Ovary (tissue), 9 donors: ENCODE data around the gene RETN. TPM values are rescaled to one million over a fixed set of nuclear protein-coding genes. Genes with fewer than 3 reads are reported as not detected.

Source experiments
- DNase-seq, 5 donors: peaks; one replicate each; pipeline ENCODE4 v3.0.0-alpha.2; 2019 to 2020
- H3K27ac ChIP-seq, 2 donors: fragments of 200-600 bp; one replicate each; pipeline versions ENCODE4 v1.5.1 to v1.8.0; 2019 to 2022
- H3K27me3 ChIP-seq: fragments of 200-600 bp; one replicate; pipeline ENCODE4 v1.8.0; 2022
- H3K36me3 ChIP-seq: fragments of 200-600 bp; sonication (generic); one replicate; pipeline ENCODE4 v1.5.1; 2019
- H3K4me1 ChIP-seq: one replicate; pipeline ENCODE4 v1.8.1; 2013; ENCODE audit warnings: mild to moderate bottlenecking, moderate library complexity; ENCODE audit not compliant: insufficient read depth
- H3K4me3 ChIP-seq: fragments of 200-600 bp; sonication (generic); one replicate; pipeline ENCODE4 v1.5.1; 2017
- H3K9me3 ChIP-seq, 2 donors: fragments of 200-600 bp in 1 of 2; sonication (generic) in 1 of 2; one replicate each; pipeline versions ENCODE4 v1.5.1 to v1.8.1; 2013 to 2019; ENCODE audit warnings: mild to moderate bottlenecking in 1 of 2, moderate library complexity in 1 of 2
- CTCF ChIP-seq, 3 donors: fragments of 450-650 bp in 2 of 3; fragments of 200-600 bp in 1 of 3; IDR thresholded peaks; one replicate each; pipeline versions ENCODE4 v1.5.1 to v1.8.0; 2016 to 2022; ENCODE audit warnings: antibody characterized with exemption in 3 of 3, mild to moderate bottlenecking in 1 of 3
- EP300 ChIP-seq: sonication (generic); formaldehyde crosslinking; IDR thresholded peaks from one replicate; pipeline ENCODE4 v1.6.1; 2017; ENCODE audit warnings: antibody characterized with exemption
- POLR2A ChIP-seq: fragments of 450-650 bp; IDR thresholded peaks from one replicate; pipeline ENCODE4 v1.6.1; 2017; ENCODE audit warnings: antibody characterized with exemption, mild to moderate bottlenecking, moderate library complexity
- WGBS, 3 donors: extraction: QIAGEN DNeasy Blood & Tissue Kit in 1 of 3; methylation state at CpG; one replicate each; pipeline versions ENCODE4 v1.1.5 to v1.1.7; 2013 to 2017; 5-methylcytosine and 5-hydroxymethylcytosine counted together
- intact Hi-C, 4 donors: fragments of 100-400 bp; cut with DNase I; formaldehyde crosslinking; loops; one replicate each; pipeline versions ENCODE4 v1.11.0 to v1.15.1; 2022 to 2023
- polyA plus RNA-seq, 2 donors: library from polyadenylated mRNA; stranded (reverse); fragments of 200-250 nt in 1 of 2; fragments of 350-450 nt in 1 of 2; fragmentation: Illumina TruSeq in 1 of 2; extraction: RNeasy Lipid Tissue Mini Kit (QIAGEN cat#74804) in 1 of 2; gene quantifications; one replicate each; pipeline ENCODE4 v1.2.3, GENCODE V29; 2013 to 2014
- total RNA-seq, 7 donors: library from RNA; depleted of rRNA in 2 of 7; stranded (reverse); fragments of >200 nt in 2 of 7; fragmentation: NEBNext Ultra II Directional in 3 of 7; extraction: Animal tissue kit (Norgen Biotek cat#: 25700) in 3 of 7; gene quantifications; one replicate each; pipeline versions ENCODE4 v1.1.0 to v1.2.4, GENCODE V29; 2016 to 2023
- donor health status: DM: no; HTN: no; CAD: no; lungs with moderate emphysema.
- donor health status: DM: no; HTN: no; CAD: no.
- donor health status: Bipolar disorder and iron deficiency.
- donor health status: DM: yes; HTN: yes; CAD: no.
- donor health status: DM: no; HTN: no; CAD: no.
- donor health status: DM: yes; HTN: yes; CAD: no.

The RETN gene
- total and polyA plus RNA-seq, 9 donors: 0.46 to 0.52 (median 0.48) TPM; not detected in 6

- intact Hi-C loops: loop anchor here in 1 of 4 donors (10.0 kb wide), 1 partner anchor 160 kb away; no protein-coding TSS in a partner anchor
- no peaks in the 10 kb centered on the region for H3K9me3 ChIP-seq
- 91 to 93% (median 91%) methylated on average over 20 of the region's 20 CpGs for WGBS, 3 donors
These were observed 24.3 kb upstream of the RETN start for GRCh38 chr19:7644550-7644877.

GRCh38 chr19:7645163-7645562 lies 23.7 kb upstream of the RETN start:
- Histone ChIP-seq H3K36me3 (no peaks in the 10 kb centered on the region), H3K27me3 (no peaks in the 10 kb centered on the region), H3K4me1 (no peaks in the 10 kb centered on the region), H3K9me3 (no peaks in the 10 kb centered on the region), H3K27ac (no peak overlapping the region), H3K4me3 (no peak overlapping the region)
- WGBS, 3 donors: 89 to 95% (median 93%) methylated on average over 14 of the region's 14 CpGs
- no peak for TF ChIP-seq POLR2A
- TF ChIP-seq EP300: no peak
- TF ChIP-seq CTCF (IDR thresholded peaks at IDR 0.05): no peak
- intact Hi-C loops: loop anchor here in 1 of 4 donors (10.0 kb wide), 1 partner anchor 160 kb away; no protein-coding TSS in a partner anchor
- DNase-seq: no peak

More at GRCh38 chr19:7644550-7644877, 24.3 kb upstream of the RETN start:
- Histone ChIP-seq H3K27me3 (no peaks in the 10 kb centered on the region), H3K36me3 (no peaks in the 10 kb centered on the region), H3K27ac (no peak overlapping the region), H3K4me3 (no peak overlapping the region), H3K4me1 (no peaks in the 10 kb centered on the region)
- TF ChIP-seq CTCF (IDR thresholded peaks at IDR 0.05) (no peak), POLR2A (no peak), EP300 (no peak)
- DNase-seq: no peak

GRCh38 chr19:7645656-7646425 lies 23.0 kb upstream of the RETN start:
- DNase-seq: no peak
- no peak for TF ChIP-seq POLR2A
- no peak for TF ChIP-seq EP300
- no peak for TF ChIP-seq CTCF (IDR thresholded peaks at IDR 0.05)
- WGBS, 3 donors: 57 to 64% (median 62%) methylated on average over 20 of the region's 20 CpGs
- intact Hi-C loops: loop anchor here in 1 of 4 donors (10.0 kb wide), 1 partner anchor 159 kb away; no protein-coding TSS in a partner anchor
- Histone ChIP-seq H3K36me3 (no peaks in the 10 kb centered on the region), H3K9me3 (no peaks in the 10 kb centered on the region), H3K27ac (no peak overlapping the region), H3K27me3 (no peaks in the 10 kb centered on the region), H3K4me3 (no peak overlapping the region), H3K4me1 (no peaks in the 10 kb centered on the region)

GRCh38 chr19:7646426-7646700 lies 22.5 kb upstream of the RETN start:
- DNase-seq: no peak
- TF ChIP-seq CTCF (IDR thresholded peaks at IDR 0.05) (no peak), EP300 (no peak), POLR2A (no peak)

More at GRCh38 chr19:7646426-7646700, 22.5 kb upstream of the RETN start:
- 84% methylated on average over 8 of the region's 8 CpGs for WGBS, 3 donors
- H3K27me3 ChIP-seq: no peaks in the 10 kb centered on the region
- H3K36me3 ChIP-seq: no peaks in the 10 kb centered on the region
- intact Hi-C loops: loop anchor here in 1 of 4 donors (10.0 kb wide), 1 partner anchor 158 kb away; no protein-coding TSS in a partner anchor
- H3K27ac ChIP-seq: no peak overlapping the region
- H3K9me3 ChIP-seq: no peaks in the 10 kb centered on the region
- H3K4me1 ChIP-seq: no peaks in the 10 kb centered on the region
- no peak overlapping the region for H3K4me3 ChIP-seq
